IMR-90 (cell line): ENCODE measurements around the gene PLPP1. TPM values are rescaled to one million over a fixed set of nuclear protein-coding genes. Genes with fewer than 3 reads are reported as not detected.

ENCODE experiments used
- ATAC-seq: fragments of 200-7000 bp; cut with Tn5 transposase; 2 replicates; pipeline ENCODE4 v1.9.1; 2020; ENCODE audit warnings: low read depth, mild to moderate bottlenecking, moderate library complexity
- BruUV-seq: library from RNA; stranded (reverse); fragments of 400-500 nt; replicated peaks from 2 replicates; lab custom pipeline; 2021; lab: Mats Ljungman, UMichigan
- CTCF ChIA-PET: fragments of 300-600 bp; formaldehyde crosslinking; extraction: SDS; loops from one replicate; lab custom pipeline; 2021; ENCODE audit warnings: antibody characterized with exemption; lab: Yijun Ruan, JAX
- POLR2A ChIA-PET: fragments of 300-600 bp; sonication (Branson Sonifier 250); formaldehyde crosslinking; loops from one replicate; lab custom pipeline; 2022; ENCODE audit warnings: antibody characterized with exemption; ENCODE audit not compliant: unreplicated experiment; lab: Charles Lee
- DNase-seq: peaks from one replicate; pipeline ENCODE4 v3.0.0; 2013
- H2AFZ ChIP-seq: replicated peaks from 2 replicates; pipeline ENCODE3; 2013; ENCODE audit warnings: low read length, mild to moderate bottlenecking; ENCODE audit not compliant: poor library complexity
- H2AK5ac ChIP-seq: 2 replicates; pipeline ENCODE4 v1.6.1; 2013; ENCODE audit warnings: low read depth, low read length, inconsistent platforms
- H2AK9ac ChIP-seq: replicated peaks from 2 replicates; pipeline ENCODE3; 2013; ENCODE audit warnings: mild to moderate bottlenecking, low read depth, low read length, moderate library complexity; ENCODE audit not compliant: poor library complexity
- H2BK120ac ChIP-seq: 2 replicates; pipeline ENCODE4 v1.6.1; 2013; ENCODE audit warnings: low read depth, low read length, inconsistent platforms
- H2BK15ac ChIP-seq: 3 replicates; pipeline ENCODE4 v1.6.1; 2013; ENCODE audit warnings: low read depth, low read length, inconsistent platforms
- H2BK20ac ChIP-seq: 2 replicates; pipeline ENCODE4 v1.6.1; 2013; ENCODE audit warnings: low read depth, mild to moderate bottlenecking, inconsistent platforms, low read length, moderate library complexity
- H2BK5ac ChIP-seq: 2 replicates; pipeline ENCODE4 v1.6.1; 2013; ENCODE audit warnings: mild to moderate bottlenecking, low read depth, low read length, inconsistent platforms; ENCODE audit not compliant: poor library complexity, severe bottlenecking
- H3K14ac ChIP-seq: replicated peaks from 2 replicates; pipeline ENCODE4 v1.6.1; 2013; ENCODE audit warnings: low read depth, low read length, inconsistent platforms
- H3K18ac ChIP-seq: 2 replicates; pipeline ENCODE4 v1.6.1; 2013; ENCODE audit warnings: low read depth, low read length, control low read depth
- H3K23ac ChIP-seq: 2 replicates; pipeline ENCODE4 v1.6.1; 2013; ENCODE audit warnings: low read depth, low read length, inconsistent platforms
- H3K27ac ChIP-seq: 2 replicates; pipeline ENCODE4 v1.5.1; 2013; ENCODE audit warnings: mild to moderate bottlenecking, control low read depth, low read length; ENCODE audit not compliant: insufficient read depth
- H3K27me3 ChIP-seq: 2 replicates; pipeline ENCODE4 v1.6.1; 2013; ENCODE audit warnings: low read length; ENCODE audit not compliant: control insufficient read depth, insufficient read depth
- H3K36me3 ChIP-seq: 2 replicates; pipeline ENCODE4 v1.6.1; 2013; ENCODE audit warnings: low read length, mixed read lengths; ENCODE audit not compliant: control insufficient read depth, insufficient read depth
- H3K4ac ChIP-seq: 2 replicates; pipeline ENCODE4 v1.6.1; 2013; ENCODE audit warnings: low read depth, low read length, inconsistent platforms
- H3K4me1 ChIP-seq: 2 replicates; pipeline ENCODE4 v1.6.1; 2013; ENCODE audit warnings: low read length, mixed read lengths; ENCODE audit not compliant: control insufficient read depth, insufficient read depth
- H3K4me2 ChIP-seq: 2 replicates; pipeline ENCODE4 v1.6.1; 2013; ENCODE audit warnings: low read depth, mild to moderate bottlenecking, control low read depth, low read length, moderate library complexity
- H3K4me3 ChIP-seq: 2 replicates; pipeline ENCODE4 v1.5.1; 2013; ENCODE audit warnings: low read depth, mild to moderate bottlenecking, control low read depth, low read length, moderate library complexity; ENCODE audit not compliant: insufficient read depth
- H3K56ac ChIP-seq: 2 replicates; pipeline ENCODE4 v1.6.1; 2013; ENCODE audit warnings: low read length, inconsistent platforms; ENCODE audit not compliant: insufficient read depth; ENCODE audit errors: extremely low read depth
- H3K79me1 ChIP-seq, 2 experiments: 2 replicates each; pipeline ENCODE4 v1.6.1; 2013; ENCODE audit warnings: low read length in 2 of 2, inconsistent platforms in 1 of 2, low read depth in 1 of 2
- H3K9ac ChIP-seq: 2 replicates; pipeline ENCODE4 v1.6.1; 2013; ENCODE audit warnings: low read depth, low read length, control low read depth
- H3K9me1 ChIP-seq: 2 replicates; pipeline ENCODE4 v1.6.1; 2013; ENCODE audit warnings: low read length, inconsistent platforms; ENCODE audit not compliant: insufficient read depth
- H3K9me3 ChIP-seq: 2 replicates; pipeline ENCODE4 v1.6.1; 2013; ENCODE audit warnings: low read length; ENCODE audit not compliant: control insufficient read depth, insufficient read depth
- H4K20me1 ChIP-seq: 2 replicates; pipeline ENCODE4 v1.6.1; 2013; ENCODE audit warnings: low read length, inconsistent platforms; ENCODE audit not compliant: insufficient read depth
- H4K5ac ChIP-seq: 2 replicates; pipeline ENCODE4 v1.6.1; 2013; ENCODE audit warnings: mild to moderate bottlenecking, low read depth, low read length, control low read depth
- H4K8ac ChIP-seq, 2 experiments: 2 replicates each; pipeline ENCODE4 v1.6.1; 2013; ENCODE audit warnings: low read depth in 2 of 2, low read length in 2 of 2, control low read depth in 1 of 2, inconsistent platforms in 1 of 2
- H4K91ac ChIP-seq: 2 replicates; pipeline ENCODE4 v1.6.1; 2013; ENCODE audit warnings: low read depth, low read length, inconsistent platforms; ENCODE audit not compliant: insufficient read depth
- BHLHE40 ChIP-seq: fragments of 150-350 bp; IDR thresholded peaks from 2 replicates; pipeline ENCODE4 v1.6.1; 2016; ENCODE audit warnings: mild to moderate bottlenecking, low read depth, low read length
- CEBPB ChIP-seq: IDR thresholded peaks from 2 replicates; pipeline ENCODE4 v1.6.1; 2012; ENCODE audit warnings: low read depth, low read length, improper control_type of control experiment
- CHD1 ChIP-seq: IDR thresholded peaks from 2 replicates; pipeline ENCODE4 v1.6.1; 2012; ENCODE audit warnings: low read depth, low read length, improper control_type of control experiment
- CTCF ChIP-seq: conservative IDR thresholded peaks from 2 replicates; pipeline ENCODE4 v1.5.1; 2012; ENCODE audit warnings: mild to moderate bottlenecking, low read depth, low read length, improper control_type of control experiment
- ELK1 ChIP-seq: fragments of 150-350 bp; IDR thresholded peaks from 2 replicates; pipeline ENCODE4 v1.6.1; 2016; ENCODE audit warnings: low read depth, mild to moderate bottlenecking, low read length, moderate library complexity, borderline replicate concordance
- FOS ChIP-seq: fragments of 150-350 bp; IDR thresholded peaks from 2 replicates; pipeline ENCODE4 v1.6.1; 2016; ENCODE audit warnings: low read depth, low read length
- MAFK ChIP-seq: IDR thresholded peaks from 2 replicates; pipeline ENCODE4 v1.6.1; 2012; ENCODE audit warnings: low read depth, low read length, improper control_type of control experiment
- MAZ ChIP-seq: IDR thresholded peaks from 2 replicates; pipeline ENCODE4 v1.6.1; 2012; ENCODE audit warnings: low read depth, mild to moderate bottlenecking, low read length, improper control_type of control experiment, moderate library complexity, borderline replicate concordance
- MXI1 ChIP-seq: IDR thresholded peaks from 2 replicates; pipeline ENCODE4 v1.6.1; 2012; ENCODE audit warnings: low read depth, mild to moderate bottlenecking, low read length, moderate library complexity, borderline replicate concordance
- NFE2L2 ChIP-seq: fragments of 150-350 bp; IDR thresholded peaks from 2 replicates; pipeline ENCODE4 v1.6.1; 2016; ENCODE audit warnings: low read depth, mild to moderate bottlenecking, low read length
- POLR2A ChIP-seq: IDR thresholded peaks from 2 replicates; pipeline ENCODE4 v1.6.1; 2012; ENCODE audit warnings: mild to moderate bottlenecking, low read depth, low read length
- RAD21 ChIP-seq: IDR thresholded peaks from 2 replicates; pipeline ENCODE4 v1.6.1; 2012; ENCODE audit warnings: low read length, improper control_type of control experiment
- RCOR1 ChIP-seq: IDR thresholded peaks from 2 replicates; pipeline ENCODE4 v1.6.1; 2012; ENCODE audit warnings: mild to moderate bottlenecking, low read length, improper control_type of control experiment; ENCODE audit not compliant: insufficient replicate concordance
- RFX5 ChIP-seq: IDR thresholded peaks from 2 replicates; pipeline ENCODE4 v1.8.0; 2012; ENCODE audit warnings: low read depth, mild to moderate bottlenecking, low read length, moderate library complexity
- SMC3 ChIP-seq: fragments of 150-350 bp; IDR thresholded peaks from 2 replicates; pipeline ENCODE4 v1.6.1; 2016; ENCODE audit warnings: low read depth, mild to moderate bottlenecking, antibody characterized with exemption, low read length, moderate library complexity
- USF2 ChIP-seq: fragments of 150-350 bp; IDR thresholded peaks from 2 replicates; pipeline ENCODE4 v1.6.1; 2017; ENCODE audit warnings: mild to moderate bottlenecking, antibody characterized with exemption, low read length, low read depth
- WGBS, 2 experiments: methylation state at CpG; one replicate each; pipeline versions ENCODE4 v1.1.5 to v1.1.7; 2013; ENCODE audit warnings: missing lambda C conversion rate in 2 of 2; ENCODE audit not compliant: insufficient read length in 1 of 2; ENCODE audit errors: extremely low coverage in 2 of 2; 5-methylcytosine and 5-hydroxymethylcytosine counted together
- dilution Hi-C: fragments of 300-500 bp; cut with HindIII; formaldehyde crosslinking; loops from one replicate; pipeline ENCODE4 v1.14.3; 2018; ENCODE audit warnings: low sequenced_read_pairs; ENCODE audit not compliant: unreplicated experiment
- in situ Hi-C: fragments of 300-500 bp; cut with MboI; formaldehyde crosslinking; loops from 3 replicates; pipeline ENCODE4 v1.14.3; 2019; ENCODE audit warnings: low sequenced_read_pairs, inconsistent platforms, mixed read lengths
- intact Hi-C: fragments of 100-400 bp; cut with micrococcal nuclease; formaldehyde crosslinking; loops from 2 replicates; pipeline ENCODE4 v1.10.0; 2022
- polyA plus RNA-seq, 3 experiments: library from polyadenylated mRNA; depleted of rRNA; stranded (reverse); fragments of >200 nt; gene quantifications; 2 replicates each; pipeline ENCODE4 v1.2.3, GENCODE V29; 2012; ENCODE audit warnings: low replicate concordance in 1 of 3
- total RNA-seq: library from RNA; depleted of rRNA; stranded (reverse); fragments of >200 nt; gene quantifications from 2 replicates; pipeline ENCODE4 v1.2.3, GENCODE V29; 2012

Gene PLPP1
- total and polyA plus RNA-seq, 2 of the 4 experiments (the other 2 are of a cell fraction) = 19.2 to 21.3 TPM

- no TSS peak for BruUV-seq
- H3K79me1 ChIP-seq = no peaks in the 10 kb centered on the region
- H3K9me1 ChIP-seq = no peaks in the 10 kb centered on the region
- no peak overlapping the region for H3K4me3 ChIP-seq
- dilution Hi-C loops = no loop called here
- no peak overlapping the region for H2AK5ac ChIP-seq
- H4K20me1 ChIP-seq = no peaks in the 10 kb centered on the region
- no peak overlapping the region for H2AFZ ChIP-seq
- no peak overlapping the region for H3K4ac ChIP-seq
- CTCF ChIA-PET = interaction anchor here (0.6 kb wide), 1 partner anchor 11 kb away, joined by 6 read pairs; no protein-coding TSS in a partner anchor
- no peak overlapping the region for H2AK9ac ChIP-seq
- H3K14ac ChIP-seq = no peak overlapping the region
- no peak overlapping the region for H2BK5ac ChIP-seq
- H3K9ac ChIP-seq = no peak overlapping the region
- ATAC-seq (peak; percentile 89), DNase-seq (peak; percentile 42)
- no peak overlapping the region for H3K56ac ChIP-seq
- WGBS, 2 experiments = no CpG with 5 or more reads among the region's 2 CpGs
- no peak overlapping the region for H2BK20ac ChIP-seq
- H3K27ac ChIP-seq = no peak overlapping the region
- H4K91ac ChIP-seq = no peak overlapping the region
- no peak overlapping the region for H4K5ac ChIP-seq
- intact Hi-C loops = no loop called here
- TF ChIP-seq RFX5 (no peak), POLR2A (no peak), USF2 (no peak), MXI1 (no peak), RCOR1 (no peak), MAFK (no peak), CTCF (no peak), MAZ (no peak), ELK1 (no peak), RAD21 (no peak), CHD1 (no peak), CEBPB (no peak), BHLHE40 (no peak), FOS (no peak), NFE2L2 (no peak), SMC3 (no peak)
- no peaks in the 10 kb centered on the region for H3K36me3 ChIP-seq
- H3K9me3 ChIP-seq = no peaks in the 10 kb centered on the region
- H3K27me3 ChIP-seq = no peaks in the 10 kb centered on the region
- peaks cover 1% of the 10 kb centered on the region; the same call in 1 of the 2 replicates for H3K4me1 ChIP-seq
- in situ Hi-C loops = no loop called here
- no peak overlapping the region for H3K23ac ChIP-seq
- no peak overlapping the region for H3K18ac ChIP-seq
- no peak overlapping the region for H3K4me2 ChIP-seq
- H4K8ac ChIP-seq = no peak overlapping the region
- H2BK120ac ChIP-seq = no peak overlapping the region
- no peak overlapping the region for H2BK15ac ChIP-seq
- POLR2A ChIA-PET = no interaction called here
Measured at GRCh38 chr5:55570026-55570425, 35.3 kb upstream of the PLPP1 start.
